ENCODE measurements around the gene BCAS3.
"Not testable (repeated sequence)": the region's sequence is repeated elsewhere in the genome, so short reads cannot be mapped to it uniquely, and the experiment has no call there.

BCAS3 gene

GRCh38 chr17:60748204-60748603, 70.6 kb downstream of the BCAS3 start:
- no peak for DNase-seq

- DNase-seq: no peak
Observed at GRCh38 chr17:60749050-60749449, 71.4 kb downstream of the BCAS3 start.

GRCh38 chr17:60749708-60750107, 72.1 kb downstream of the BCAS3 start:
- DNase-seq: no peak

- DNase-seq: no peak
Observed at GRCh38 chr17:60750640-60751039, 73.0 kb downstream of the BCAS3 start.

GRCh38 chr17:60751884-60752283, 74.2 kb downstream of the BCAS3 start:
- DNase-seq: no peak

- no peak for DNase-seq
Observed at GRCh38 chr17:60752873-60753577, 75.4 kb downstream of the BCAS3 start.

- DNase-seq: no peak
Observed at GRCh38 chr17:60754057-60754604, 76.5 kb downstream of the BCAS3 start.

GRCh38 chr17:60756798-60757197, 79.1 kb downstream of the BCAS3 start:
- not testable (repeated sequence) for DNase-seq

- no peak for DNase-seq
Observed at GRCh38 chr17:60757437-60757836, 79.8 kb downstream of the BCAS3 start.

GRCh38 chr17:60759756-60760155, 82.1 kb downstream of the BCAS3 start:
- no peak for DNase-seq

- not testable (repeated sequence) for DNase-seq
Observed at GRCh38 chr17:60761301-60761700, 83.7 kb downstream of the BCAS3 start.

GRCh38 chr17:60766778-60767190, 89.1 kb downstream of the BCAS3 start:
- no peak for DNase-seq

- DNase-seq: no peak
Observed at GRCh38 chr17:60767744-60768308, 90.2 kb downstream of the BCAS3 start.

GRCh38 chr17:60769327-60769726, 91.7 kb downstream of the BCAS3 start:
- no peak for DNase-seq

- no peak for DNase-seq
Observed at GRCh38 chr17:60770946-60771422, 93.3 kb downstream of the BCAS3 start.

GRCh38 chr17:60771621-60772020, 94.0 kb downstream of the BCAS3 start:
- not testable (repeated sequence) for DNase-seq

GRCh38 chr17:60773552-60773951, 95.9 kb downstream of the BCAS3 start:
- DNase-seq: no peak

GRCh38 chr17:60781880-60782412, 104.3 kb downstream of the BCAS3 start:
- DNase-seq: no peak

GRCh38 chr17:60782742-60783141, 105.1 kb downstream of the BCAS3 start:
- no peak for DNase-seq

GRCh38 chr17:60790205-60790604, 112.6 kb downstream of the BCAS3 start:
- no peak for DNase-seq

GRCh38 chr17:60792250-60792898, 114.7 kb downstream of the BCAS3 start:
- DNase-seq: no peak

GRCh38 chr17:60798576-60798975, 120.9 kb downstream of the BCAS3 start:
- no peak for DNase-seq

GRCh38 chr17:60802377-60802776, 124.7 kb downstream of the BCAS3 start:
- no peak for DNase-seq

GRCh38 chr17:60803059-60803458, 125.4 kb downstream of the BCAS3 start:
- no peak for DNase-seq
